Measurements from ENCODE around the gene SUN1.
"Not testable (repeated sequence)": the region's sequence is repeated elsewhere in the genome, so short reads cannot be mapped to it uniquely, and the experiment has no call there.

SUN1 gene

DNA sequence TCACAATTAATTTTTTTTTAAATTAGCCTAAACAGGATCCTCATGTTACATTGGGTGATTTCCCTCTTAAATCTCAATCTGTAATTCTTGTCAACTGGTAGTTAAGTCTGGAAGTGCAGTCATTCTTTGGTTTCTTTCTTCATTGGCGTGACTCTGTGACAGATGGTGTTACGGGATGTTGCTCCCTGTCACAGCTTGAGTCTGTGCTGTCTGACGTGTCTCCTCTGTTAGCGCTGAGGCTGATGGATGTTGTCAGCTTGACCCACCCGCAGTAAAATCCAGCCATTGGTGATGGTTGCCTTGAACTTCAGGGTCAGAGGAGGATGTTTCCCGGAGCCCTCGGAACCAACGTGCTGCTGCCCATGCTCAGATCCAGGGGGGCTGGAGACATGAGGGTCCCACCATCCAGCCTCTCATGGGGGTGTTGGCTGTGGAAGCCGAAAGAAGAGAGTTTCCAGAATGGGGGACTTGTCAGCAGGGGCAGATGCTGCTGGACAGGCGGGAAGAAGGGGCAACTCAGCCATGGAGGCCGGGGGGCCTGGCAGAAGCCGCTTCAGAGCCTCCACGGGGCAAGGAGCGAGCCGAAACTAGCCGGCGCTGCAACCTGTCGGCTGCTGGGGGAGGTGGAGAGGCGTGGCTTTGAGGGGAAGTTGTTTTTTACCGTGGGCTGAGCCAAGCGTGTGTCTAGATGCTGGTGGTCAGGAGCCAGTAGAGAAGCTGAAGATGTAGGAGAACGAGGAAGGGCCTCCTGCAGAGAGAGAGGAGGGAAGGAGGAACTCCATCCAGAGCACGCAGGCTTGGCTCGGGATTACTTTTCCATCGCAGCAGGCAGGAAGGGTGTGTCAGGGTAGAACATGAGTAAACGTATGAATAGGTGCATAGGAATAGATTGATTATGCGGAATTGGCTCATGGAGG lies 3.5 kb downstream of the SUN1 start:
- DNase-seq: no peak

- DNase-seq: no peak
These were observed 4.2 kb downstream of the SUN1 start for GRCh38 chr7:836429-836828.

GRCh38 chr7:837001-837400 lies 4.7 kb downstream of the SUN1 start:
- DNase-seq: no peak

DNA sequence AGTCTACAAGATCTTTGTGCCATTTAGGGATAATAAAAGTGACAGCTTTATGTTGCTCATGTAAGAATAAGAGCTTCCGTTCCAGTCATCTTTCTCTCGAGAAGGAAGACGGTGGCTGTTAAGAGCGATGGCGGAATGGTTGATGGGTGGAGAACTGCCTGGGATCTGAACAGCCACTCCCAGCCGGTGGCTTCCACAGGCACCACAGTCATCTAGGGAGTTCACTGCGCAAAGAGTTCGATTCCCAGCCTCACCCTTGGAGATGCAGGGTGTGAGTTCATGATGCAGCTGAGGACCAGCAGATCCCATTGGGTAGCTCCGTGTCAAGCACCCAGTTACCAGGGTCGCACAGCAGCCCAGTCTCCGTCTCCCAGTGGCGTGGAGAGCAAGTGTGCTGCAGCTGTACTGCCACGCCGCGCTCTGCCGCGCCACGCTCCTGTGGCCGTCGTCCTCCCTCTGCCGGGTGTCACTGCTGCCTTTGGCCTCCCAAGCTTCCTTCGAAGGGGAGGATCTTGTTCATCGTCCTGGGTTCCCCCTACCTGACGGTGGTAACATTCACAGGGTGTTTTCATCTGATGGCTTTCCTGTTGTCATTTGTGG lies 7.8 kb downstream of the SUN1 start:
- DNase-seq: no peak

GRCh38 chr7:841943-842342 lies 9.7 kb downstream of the SUN1 start:
- DNase-seq: no peak

- DNase-seq: no peak
These were observed 10.3 kb downstream of the SUN1 start for GRCh38 chr7:842431-843031.

DNA sequence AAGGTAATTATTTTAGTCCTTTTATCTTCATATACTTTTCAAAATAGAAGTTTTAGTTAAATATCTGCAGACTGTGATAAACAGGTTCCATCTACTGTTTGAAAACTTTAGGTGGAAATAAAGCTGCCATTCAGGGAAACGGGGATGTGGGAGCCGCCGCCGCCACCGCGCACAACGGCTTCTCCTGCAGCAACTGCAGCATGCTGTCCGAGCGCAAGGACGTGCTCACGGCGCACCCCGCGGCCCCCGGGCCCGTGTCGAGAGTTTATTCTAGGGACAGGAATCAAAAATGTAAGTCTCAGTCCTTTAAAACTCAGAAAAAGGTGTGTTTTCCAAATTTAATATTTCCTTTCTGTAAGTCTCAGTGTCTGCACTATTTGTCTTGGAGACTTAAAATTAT lies 11.0 kb downstream of the SUN1 start:
- no peak for DNase-seq

GRCh38 chr7:844043-844442 lies 11.8 kb downstream of the SUN1 start:
- DNase-seq: no peak

DNA sequence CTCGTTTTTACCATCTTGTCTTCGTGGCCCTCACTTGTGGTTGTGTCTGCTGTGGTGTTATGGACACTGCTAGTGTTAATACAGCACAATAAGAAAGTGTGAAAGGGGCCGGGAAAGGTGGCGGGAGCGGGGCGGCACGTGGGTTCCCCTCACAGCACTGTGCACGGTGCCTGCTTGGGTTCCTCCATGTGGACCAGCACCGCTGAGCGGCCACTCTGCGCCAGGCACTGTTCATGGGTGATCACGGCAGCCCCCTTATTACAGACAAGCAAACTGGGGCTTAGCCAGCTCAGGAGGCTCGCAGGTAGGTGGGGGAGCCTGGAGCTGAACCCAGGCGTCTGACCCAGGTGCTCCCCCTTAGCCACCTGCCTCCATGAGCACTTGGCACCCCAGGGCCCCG lies 12.2 kb downstream of the SUN1 start:
- no peak for DNase-seq

- no peak for DNase-seq
These were observed 12.8 kb downstream of the SUN1 start for GRCh38 chr7:845091-845490.

GRCh38 chr7:845731-846130 lies 13.5 kb downstream of the SUN1 start:
- no peak for DNase-seq

DNA sequence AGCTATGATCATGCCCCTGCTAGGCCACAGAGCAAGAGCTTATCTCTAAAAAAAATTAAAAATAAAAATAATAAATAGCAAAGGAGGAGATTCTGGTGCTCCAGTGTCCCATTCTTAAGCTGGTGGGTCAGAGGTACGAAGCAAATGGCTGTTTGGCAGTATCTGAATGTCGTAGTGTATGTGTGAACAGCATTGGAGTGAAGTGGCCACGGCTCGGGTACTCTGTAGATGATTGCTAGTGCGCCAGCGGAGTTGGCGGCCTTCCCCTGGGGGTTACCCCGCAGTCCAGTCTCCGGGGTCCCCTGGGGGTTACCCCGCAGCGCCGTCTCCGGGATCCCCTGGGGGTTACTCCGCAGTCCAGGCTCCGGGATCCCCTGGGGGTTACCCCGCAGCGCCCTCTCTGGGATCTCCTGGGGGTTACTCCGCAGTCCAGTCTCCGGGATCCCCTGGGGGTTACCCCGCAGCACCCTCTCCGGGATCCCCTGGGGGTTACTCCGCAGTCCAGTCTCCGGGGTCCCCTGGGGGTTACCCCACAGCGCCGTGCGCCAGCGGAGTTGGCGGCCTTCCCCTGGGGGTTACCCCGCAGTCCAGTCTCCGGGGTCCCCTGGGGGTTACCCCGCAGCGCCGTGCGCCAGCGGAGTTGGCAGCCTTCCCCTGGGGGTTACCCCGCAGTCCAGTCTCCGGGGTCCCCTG lies 14.8 kb downstream of the SUN1 start:
- not testable (repeated sequence) for DNase-seq

- not testable (repeated sequence) for DNase-seq
These were observed 15.5 kb downstream of the SUN1 start for GRCh38 chr7:847728-848127.

- no peak for DNase-seq
These were observed 16.9 kb downstream of the SUN1 start for GRCh38 chr7:849145-849544.

DNA sequence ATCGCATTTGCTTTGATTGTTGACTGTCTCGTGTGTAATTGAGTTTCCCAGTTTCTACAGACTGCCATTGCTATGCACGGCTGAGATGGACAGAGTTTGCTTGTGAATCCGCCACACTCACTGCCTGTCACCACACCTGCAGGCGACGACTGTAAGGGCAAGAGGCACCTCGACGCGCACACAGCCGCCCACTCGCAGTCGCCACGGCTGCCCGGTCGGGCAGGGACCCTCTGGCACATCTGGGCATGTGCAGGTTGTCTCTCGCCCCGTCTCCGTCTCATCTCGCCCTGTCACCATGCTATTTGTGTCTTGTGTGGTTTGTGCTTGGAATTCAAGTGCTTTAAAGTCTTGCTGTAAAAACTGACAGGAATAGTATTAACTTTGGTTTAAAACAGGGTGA lies 17.5 kb downstream of the SUN1 start:
- DNase-seq: no peak

GRCh38 chr7:851204-851603 lies 18.9 kb downstream of the SUN1 start:
- no peak for DNase-seq

DNA sequence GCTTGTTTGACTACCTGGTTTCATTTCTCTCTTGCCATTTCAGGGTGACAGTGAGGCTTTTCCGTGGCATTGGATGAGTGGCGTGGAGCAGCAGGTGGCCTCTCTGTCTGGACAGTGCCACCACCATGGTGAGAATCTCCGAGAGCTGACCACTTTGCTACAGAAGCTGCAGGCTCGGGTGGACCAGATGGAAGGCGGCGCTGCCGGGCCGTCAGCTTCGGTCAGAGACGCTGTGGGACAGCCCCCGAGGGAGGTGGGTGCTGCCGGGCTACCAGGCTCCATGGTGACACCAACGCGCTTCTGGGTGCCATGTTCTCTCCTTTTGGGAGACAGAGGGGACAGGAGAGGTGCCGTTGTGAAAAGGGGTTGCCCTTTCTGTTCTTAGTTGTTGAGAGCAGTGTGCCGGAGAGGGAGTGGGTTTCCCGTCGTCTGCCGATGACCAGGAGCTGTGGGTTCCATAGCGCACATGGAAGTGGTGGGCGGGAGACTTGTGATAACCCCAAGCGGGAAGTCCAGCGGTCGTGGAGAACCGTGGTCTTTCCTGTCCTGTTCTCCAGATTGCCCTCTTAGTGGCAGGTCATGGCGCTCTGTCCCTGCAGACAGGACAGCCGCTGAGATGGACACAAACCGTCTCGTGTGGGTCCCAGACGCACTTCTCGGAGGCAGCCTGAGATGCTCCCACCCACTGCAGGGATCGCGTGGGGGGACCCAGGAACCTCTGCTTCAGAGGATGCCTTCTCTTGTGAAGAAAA lies 21.3 kb downstream of the SUN1 start:
- DNase-seq: no peak

- no peak for DNase-seq
These were observed 22.0 kb downstream of the SUN1 start for GRCh38 chr7:854118-854775.

DNA sequence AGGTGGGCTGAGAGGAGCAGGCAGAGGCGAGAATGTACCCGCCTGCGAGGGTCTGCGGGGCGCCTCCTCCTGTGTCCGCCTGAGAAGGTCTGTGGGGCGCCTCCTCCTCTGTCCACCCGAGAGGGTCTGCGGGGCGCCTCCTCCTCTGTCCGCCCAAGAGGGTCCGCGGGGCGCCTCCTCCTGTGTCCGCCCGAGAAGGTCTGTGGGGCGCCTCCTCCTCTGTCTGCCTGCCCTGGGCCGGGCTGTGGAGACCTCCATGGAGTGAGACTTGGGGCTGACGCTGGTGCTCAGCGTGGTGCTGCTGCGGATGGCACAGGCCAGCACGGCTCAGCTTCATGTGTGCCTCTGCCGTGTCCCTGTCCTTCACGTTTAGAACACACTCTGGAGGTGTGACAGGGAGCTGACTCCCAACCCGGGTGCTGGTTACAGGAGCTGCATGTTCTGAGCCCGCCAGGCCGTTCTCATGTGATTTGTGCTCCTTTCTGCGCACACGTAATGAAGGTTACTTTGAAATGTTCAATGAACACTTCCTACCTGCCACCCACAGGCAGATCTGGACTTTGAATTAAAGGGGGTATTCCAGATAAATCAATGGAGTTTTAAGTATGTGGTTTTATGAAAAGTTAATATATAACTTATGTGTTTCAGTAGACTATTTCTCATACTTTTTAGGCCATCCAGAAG lies 23.6 kb downstream of the SUN1 start:
- DNase-seq: no peak

- no peak for DNase-seq
These were observed 24.3 kb downstream of the SUN1 start for GRCh38 chr7:856444-857095.

GRCh38 chr7:857661-858060 lies 25.4 kb downstream of the SUN1 start:
- no peak for DNase-seq
